ENCODE measurements around the gene CCDC194.
A peak's percentile ranks its signal among the peaks of the same experiment; 100 is the strongest.

CCDC194 gene

GRCh38 chr19:17393914-17394313 lies at the start of gene CCDC194:
Gene CCDC194, minus strand, starts transcription at chr19:17394196. Its CDS starts 38 bp downstream, at chr19:17394158.
- no peak for DNase-seq (ENCODE audit: low read depth)

- no peak for DNase-seq (ENCODE audit: low read depth)
Observed at GRCh38 chr19:17441241-17442021, 47.4 kb upstream of the CCDC194 start.

DNA sequence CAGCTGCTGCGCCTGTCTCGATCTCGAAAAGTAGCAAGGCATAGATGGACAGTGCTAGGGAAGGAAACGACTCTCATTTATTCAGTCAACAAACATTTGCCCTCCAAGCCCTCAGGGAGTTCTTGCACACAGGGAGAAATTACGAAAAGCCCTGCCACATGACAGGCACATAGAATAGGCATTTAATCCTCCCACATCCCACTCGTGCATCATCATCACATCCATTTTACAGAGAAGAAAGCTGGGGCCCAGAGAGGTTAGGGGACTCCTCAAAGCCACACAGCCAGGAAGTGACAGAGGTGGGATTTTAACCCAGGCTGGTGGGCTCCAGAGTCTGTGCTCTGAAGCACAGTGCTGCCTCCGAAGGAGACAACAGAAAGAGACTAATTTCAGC lies 42.9 kb upstream of the CCDC194 start:
- DNase-seq (ENCODE audit: low read depth) = no peak

- DNase-seq (ENCODE audit: low read depth) = no peak
Observed at GRCh38 chr19:17436094-17436873, 42.3 kb upstream of the CCDC194 start.

GRCh38 chr19:17435218-17435617 lies 41.2 kb upstream of the CCDC194 start:
- DNase-seq (ENCODE audit: low read depth) = no peak

GRCh38 chr19:17431417-17431816 lies 37.4 kb upstream of the CCDC194 start:
- DNase-seq (ENCODE audit: low read depth) = no peak

GRCh38 chr19:17429641-17430113 lies 35.7 kb upstream of the CCDC194 start:
- no peak for DNase-seq (ENCODE audit: low read depth)

DNA sequence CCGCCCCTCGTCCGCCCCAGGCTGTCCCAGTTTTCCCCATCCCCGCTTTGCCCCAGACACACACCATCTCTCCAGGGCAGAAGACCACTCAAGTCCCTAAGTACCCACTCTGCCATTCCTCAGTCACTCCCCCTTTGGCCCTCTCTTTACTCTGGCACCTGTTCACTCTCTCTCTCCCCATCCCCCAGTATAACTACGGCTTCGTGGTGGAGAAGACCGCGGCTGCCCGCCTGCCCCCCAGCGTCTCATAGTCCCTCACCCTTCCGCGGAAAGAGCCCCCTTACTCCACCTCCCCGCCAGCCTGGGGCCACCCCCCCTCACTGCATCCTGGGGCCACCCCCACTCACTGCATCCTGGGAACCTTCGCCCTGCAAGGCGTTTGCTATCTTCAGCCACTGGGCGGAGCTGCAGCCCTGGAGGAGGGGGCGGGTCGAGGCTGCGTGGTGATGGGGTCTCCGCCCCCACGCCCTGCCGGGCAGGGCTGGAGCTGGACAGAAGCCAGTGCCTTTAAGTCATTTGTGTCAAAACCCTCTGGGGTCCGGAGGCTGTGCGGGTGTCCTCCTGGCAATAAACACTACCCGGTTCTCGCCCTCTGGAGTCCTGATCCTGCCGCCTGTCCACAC lies 30.9 kb upstream of the CCDC194 start:
- DNase-seq (ENCODE audit: low read depth) = no peak

DNA sequence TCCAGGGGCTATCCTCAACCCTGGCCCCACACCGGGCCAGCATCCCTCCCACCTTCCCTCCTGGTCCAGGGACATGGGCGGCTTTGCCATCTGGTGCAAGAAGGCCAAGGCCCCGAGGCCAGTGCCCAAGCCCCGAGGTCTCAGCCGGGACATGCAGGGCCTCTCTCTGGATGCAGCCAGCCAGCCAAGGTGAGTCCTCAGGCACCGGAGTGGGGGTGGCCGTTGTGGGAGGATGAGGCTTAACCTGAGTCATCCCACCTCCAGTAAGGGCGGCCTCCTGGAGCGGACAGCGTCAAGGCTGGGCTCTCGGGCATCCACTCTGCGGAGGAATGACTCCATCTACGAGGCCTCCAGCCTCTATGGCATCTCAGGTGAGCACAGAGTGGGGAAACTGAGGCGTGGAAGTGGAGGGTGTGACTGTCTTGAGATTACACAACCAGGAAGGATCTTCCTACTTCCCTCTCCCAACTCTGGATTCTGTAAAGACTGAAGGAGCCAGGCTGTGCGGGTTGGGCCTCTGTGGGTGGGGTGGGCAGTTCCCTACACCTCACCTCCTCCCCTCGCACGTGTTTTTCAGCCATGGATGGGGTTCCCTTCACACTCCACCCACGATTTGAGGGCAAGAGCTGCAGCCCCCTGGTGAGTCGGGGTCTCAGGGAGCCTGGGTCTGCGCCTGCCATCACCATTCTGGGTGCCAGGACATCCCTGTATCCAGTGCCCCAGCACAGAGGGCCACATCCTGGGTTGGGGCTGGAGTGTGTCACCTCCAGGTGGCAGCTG lies 29.6 kb upstream of the CCDC194 start:
- no peak for DNase-seq (ENCODE audit: low read depth)

DNA sequence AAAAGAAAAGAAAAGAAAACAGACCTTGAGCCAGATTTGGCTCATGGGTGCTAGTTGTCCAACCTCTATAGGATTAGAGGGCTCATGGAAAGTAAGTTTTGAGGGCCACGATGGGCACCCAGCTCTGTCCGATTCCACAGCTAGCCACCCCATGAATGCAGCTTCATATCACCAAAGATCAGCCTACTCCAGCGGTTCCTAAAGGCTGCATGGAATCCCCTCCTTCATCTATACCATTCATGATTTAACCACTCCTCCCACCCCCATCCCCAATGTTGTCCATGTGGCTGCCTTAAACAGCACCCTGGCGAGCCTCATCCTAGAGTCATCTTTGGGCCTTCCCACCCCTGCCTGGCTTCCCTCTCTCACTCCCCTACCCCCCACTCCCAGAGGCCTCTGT lies 27.9 kb upstream of the CCDC194 start:
- no peak for DNase-seq (ENCODE audit: low read depth)

GRCh38 chr19:17420475-17420924 lies 26.5 kb upstream of the CCDC194 start:
- DNase-seq (ENCODE audit: low read depth) = no peak

- DNase-seq (ENCODE audit: low read depth) = peak; percentile 91
Observed at GRCh38 chr19:17419621-17420474, 25.9 kb upstream of the CCDC194 start, which contains the start of gene MVB12A. Gene MVB12A, plus strand, starts transcription at chr19:17420047. Its CDS starts 89 bp downstream, at chr19:17420136.

GRCh38 chr19:17419154-17419620 lies 25.2 kb upstream of the CCDC194 start:
- no peak for DNase-seq (ENCODE audit: low read depth)

- no peak for DNase-seq (ENCODE audit: low read depth)
Observed at GRCh38 chr19:17418710-17419109, 24.7 kb upstream of the CCDC194 start.

- DNase-seq (ENCODE audit: low read depth) = no peak
Observed at GRCh38 chr19:17415121-17415520, 21.1 kb upstream of the CCDC194 start.

GRCh38 chr19:17414097-17414496 lies 20.1 kb upstream of the CCDC194 start:
- no peak for DNase-seq (ENCODE audit: low read depth)

DNA sequence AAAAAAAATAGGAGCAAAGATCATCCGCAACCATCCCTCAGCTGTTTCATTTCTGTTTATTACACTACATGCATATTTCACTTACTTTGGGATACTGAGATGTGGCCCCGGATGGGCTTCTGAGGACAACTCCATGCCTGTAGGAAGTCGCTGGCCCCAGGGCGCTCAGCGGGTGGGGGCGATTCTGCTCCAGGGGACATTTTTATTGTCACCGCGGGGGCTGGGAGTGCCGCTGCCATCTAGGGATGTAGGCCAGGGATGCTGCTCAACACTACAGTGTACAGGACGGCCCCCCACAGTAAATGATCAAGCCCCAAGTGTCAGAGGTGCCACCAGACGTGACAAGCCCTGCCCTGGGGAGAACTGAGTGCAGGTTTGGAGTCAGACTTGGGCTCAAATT lies 17.8 kb upstream of the CCDC194 start:
- DNase-seq (ENCODE audit: low read depth) = no peak

DNA sequence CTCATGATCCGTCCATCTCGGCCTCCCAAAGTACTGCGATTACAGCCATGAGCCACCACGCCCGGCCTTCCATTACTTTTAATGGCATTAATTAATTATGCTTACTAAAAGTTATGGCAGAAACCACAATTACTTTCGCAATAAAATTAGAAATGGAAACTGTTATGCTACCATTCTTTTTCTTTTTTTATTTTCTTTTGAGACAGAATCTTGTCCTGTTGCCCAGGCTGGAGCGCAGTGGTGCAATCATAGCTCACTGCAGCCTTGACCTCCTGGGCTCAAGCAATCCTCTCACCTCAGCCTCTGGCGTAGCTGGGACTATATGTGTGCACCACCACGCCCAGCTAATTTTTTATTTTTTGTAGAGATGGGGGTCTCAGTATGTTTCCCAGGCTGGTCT lies 16.0 kb upstream of the CCDC194 start:
- no peak for DNase-seq (ENCODE audit: low read depth)

DNA sequence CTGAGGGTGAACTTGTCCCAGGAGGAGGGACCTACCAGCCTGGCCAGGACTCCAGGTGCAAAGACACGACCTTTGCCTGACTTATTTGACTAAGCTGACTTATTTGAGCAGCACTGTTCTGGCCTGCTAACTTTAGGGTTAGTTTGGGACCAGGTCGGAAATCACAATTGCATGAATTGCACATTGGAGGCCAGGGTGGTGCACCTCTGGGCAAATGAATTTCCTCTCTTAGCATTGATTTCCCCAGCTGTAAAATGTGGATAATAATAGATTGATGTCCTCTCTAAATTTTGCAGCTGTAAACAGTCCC lies 12.8 kb upstream of the CCDC194 start:
- DNase-seq (ENCODE audit: low read depth) = no peak

GRCh38 chr19:17406046-17406886 lies 12.3 kb upstream of the CCDC194 start:
- DNase-seq (ENCODE audit: low read depth) = no peak
